H9 (cell line): Measurements from ENCODE around the gene PTEN. TPM values are rescaled to one million over a fixed set of nuclear protein-coding genes. Genes with fewer than 3 reads are reported as not detected.

Source experiments
- DNase-seq: peaks from one replicate; pipeline ENCODE4 v3.0.0-alpha.2; 2017
- H2AFZ ChIP-seq: one replicate; pipeline ENCODE4 v1.6.1; 2013; ENCODE audit warnings: mild to moderate bottlenecking, low read length, control low read depth, moderate library complexity
- H2AK5ac ChIP-seq: 2 replicates; pipeline ENCODE4 v1.6.1; 2013; ENCODE audit warnings: low read length, control low read depth, mixed read lengths; ENCODE audit not compliant: insufficient read length
- H2BK120ac ChIP-seq: one replicate; pipeline ENCODE4 v1.6.1; 2013; ENCODE audit warnings: low read depth, mild to moderate bottlenecking, low read length, control low read depth, inconsistent platforms; ENCODE audit not compliant: poor library complexity, severe bottlenecking
- H2BK12ac ChIP-seq: 2 replicates; pipeline ENCODE4 v1.6.1; 2013; ENCODE audit warnings: low read length, control low read depth, mixed read lengths, low read depth; ENCODE audit not compliant: insufficient read length
- H2BK15ac ChIP-seq: 2 replicates; pipeline ENCODE4 v1.6.1; 2013; ENCODE audit warnings: low read depth, low read length, control low read depth
- H2BK20ac ChIP-seq: one replicate; pipeline ENCODE4 v1.6.1; 2013; ENCODE audit warnings: low read depth, mild to moderate bottlenecking, low read length, control low read depth, inconsistent platforms; ENCODE audit not compliant: poor library complexity, severe bottlenecking
- H2BK5ac ChIP-seq: 2 replicates; pipeline ENCODE4 v1.6.1; 2013; ENCODE audit warnings: low read length, control low read depth, mixed read lengths; ENCODE audit not compliant: insufficient read length
- H3K14ac ChIP-seq: 2 replicates; pipeline ENCODE4 v1.6.1; 2013; ENCODE audit warnings: low read length, control low read depth; ENCODE audit not compliant: insufficient read depth
- H3K18ac ChIP-seq: 2 replicates; pipeline ENCODE4 v1.6.1; 2013; ENCODE audit warnings: low read depth, mild to moderate bottlenecking, mixed read lengths, low read length, control low read depth; ENCODE audit not compliant: insufficient read length
- H3K23ac ChIP-seq: 2 replicates; pipeline ENCODE4 v1.6.1; 2013; ENCODE audit warnings: low read length, control low read depth, mixed read lengths, low read depth; ENCODE audit not compliant: insufficient read length
- H3K23me2 ChIP-seq: 2 replicates; pipeline ENCODE4 v1.6.1; 2013; ENCODE audit warnings: low read depth, mild to moderate bottlenecking, mixed read lengths, low read length, control low read depth; ENCODE audit not compliant: insufficient read length, poor library complexity, severe bottlenecking
- H3K27ac ChIP-seq: 2 replicates; pipeline ENCODE4 v1.5.1; 2013; ENCODE audit warnings: low read length, control low read depth, mixed read lengths, low read depth; ENCODE audit not compliant: insufficient read length
- H3K27me3 ChIP-seq: 2 replicates; pipeline ENCODE4 v1.6.1; 2013; ENCODE audit warnings: low read length, control low read depth, inconsistent platforms; ENCODE audit not compliant: insufficient read depth
- H3K4ac ChIP-seq: 2 replicates; pipeline ENCODE4 v1.6.1; 2013; ENCODE audit warnings: low read depth, mild to moderate bottlenecking, control low read depth, inconsistent platforms, low read length, moderate library complexity
- H3K4me1 ChIP-seq: 2 replicates; pipeline ENCODE4 v1.6.1; 2013; ENCODE audit warnings: low read length, control low read depth, inconsistent platforms; ENCODE audit not compliant: insufficient read depth
- H3K4me2 ChIP-seq: 2 replicates; pipeline ENCODE4 v1.6.1; 2013; ENCODE audit warnings: low read length, control low read depth, mixed read lengths; ENCODE audit not compliant: insufficient read length, insufficient read depth
- H3K56ac ChIP-seq: 2 replicates; pipeline ENCODE4 v1.6.1; 2013; ENCODE audit warnings: low read depth, mild to moderate bottlenecking, mixed read lengths, low read length, control low read depth; ENCODE audit not compliant: insufficient read length
- H3K79me1 ChIP-seq: 2 replicates; pipeline ENCODE4 v1.6.1; 2013; ENCODE audit warnings: low read depth, mild to moderate bottlenecking, moderate library complexity, low read length, control low read depth, inconsistent platforms; ENCODE audit not compliant: insufficient read depth, poor library complexity, severe bottlenecking
- H3K79me2 ChIP-seq: 2 replicates; pipeline ENCODE4 v1.6.1; 2013; ENCODE audit warnings: low read length, control low read depth, inconsistent platforms; ENCODE audit not compliant: insufficient read depth
- H3K9ac ChIP-seq: 2 replicates; pipeline ENCODE4 v1.6.1; 2013; ENCODE audit warnings: low read length, control low read depth, mixed read lengths; ENCODE audit not compliant: insufficient read length; ENCODE audit errors: extremely low read depth
- H3K9me3 ChIP-seq: one replicate; pipeline ENCODE4 v1.6.1; 2013; ENCODE audit warnings: low read depth, low read length, inconsistent platforms; ENCODE audit not compliant: control insufficient read depth
- H3T11ph ChIP-seq: one replicate; pipeline ENCODE4 v1.6.1; 2013; ENCODE audit warnings: mild to moderate bottlenecking, low read length, control low read depth, inconsistent platforms
- H4K20me1 ChIP-seq: one replicate; pipeline ENCODE4 v1.6.1; 2013; ENCODE audit not compliant: control insufficient read depth, insufficient read length, insufficient read depth
- H4K5ac ChIP-seq: 2 replicates; pipeline ENCODE4 v1.6.1; 2013; ENCODE audit warnings: low read depth, mild to moderate bottlenecking, mixed read lengths, low read length, control low read depth; ENCODE audit not compliant: insufficient read length
- H4K8ac ChIP-seq: replicated peaks from 2 replicates; pipeline ENCODE4 v1.6.1; 2013; ENCODE audit warnings: low read length, control low read depth, mixed read lengths, low read depth; ENCODE audit not compliant: insufficient read length
- H4K91ac ChIP-seq: 2 replicates; pipeline ENCODE4 v1.6.1; 2013; ENCODE audit warnings: low read depth, mild to moderate bottlenecking, moderate library complexity, mixed read lengths, low read length, control low read depth; ENCODE audit not compliant: insufficient read length
- H3K27ac Mint-ChIP-seq, 3 experiments: 2 replicates in 2 of 3; 3 replicates in 1 of 3; pipeline ENCODE4 v1.8.0; 2020 to 2021; ENCODE audit warnings: mixed read lengths in 3 of 3, mild to moderate bottlenecking in 1 of 3, moderate library complexity in 1 of 3
- H3K27me3 Mint-ChIP-seq: 2 replicates; pipeline ENCODE4 v1.8.0; 2021; ENCODE audit warnings: low read depth, mild to moderate bottlenecking, moderate library complexity, mixed read lengths
- H3K36me3 Mint-ChIP-seq, 3 experiments: 2 replicates in 2 of 3; 3 replicates in 1 of 3; pipeline ENCODE4 v1.8.0; 2020 to 2021; ENCODE audit warnings: low read depth in 3 of 3, mixed read lengths in 3 of 3; ENCODE audit not compliant: insufficient read depth in 1 of 3
- H3K4me1 Mint-ChIP-seq, 2 experiments: 2 replicates each; pipeline ENCODE4 v1.8.0; 2020; ENCODE audit warnings: mixed read lengths in 2 of 2
- H3K4me3 Mint-ChIP-seq, 2 experiments: 2 replicates in 1 of 2; 3 replicates in 1 of 2; pipeline ENCODE4 v1.8.0; 2020 to 2021; ENCODE audit warnings: mild to moderate bottlenecking in 2 of 2, mixed read lengths in 2 of 2, moderate library complexity in 1 of 2
- H3K9me3 Mint-ChIP-seq, 2 experiments: 2 replicates in 1 of 2; 3 replicates in 1 of 2; pipeline ENCODE4 v1.8.0; 2020; ENCODE audit warnings: mild to moderate bottlenecking in 2 of 2, mixed read lengths in 2 of 2, moderate library complexity in 1 of 2
- CTCF ChIP-seq: fragments of 200-600 bp; sonication (generic); conservative IDR thresholded peaks from 3 replicates; pipeline ENCODE4 v1.8.0; 2021; ENCODE audit warnings: antibody characterized with exemption, mild to moderate bottlenecking
- WGBS: extraction: QIAGEN DNeasy Blood & Tissue Kit; methylation state at CpG from one replicate; pipeline ENCODE4 v1.1.7; 2013; ENCODE audit warnings: missing lambda C conversion rate, low lambda C conversion rate, mixed read lengths; ENCODE audit not compliant: insufficient read length; ENCODE audit errors: extremely low coverage; 5-methylcytosine and 5-hydroxymethylcytosine counted together
- total RNA-seq: library from RNA; stranded (reverse); gene quantifications from 2 replicates; pipeline ENCODE4 v1.2.1, GENCODE V29; 2021

PTEN gene
- total RNA-seq, 1 experiment from 2014 or later, result 52.8 TPM

GRCh38 chr10:87983716-87984115, 120.3 kb downstream of the PTEN start:
- Mint-ChIP-seq H3K27me3 (no peaks in the 10 kb centered on the region), H3K4me3 (no peak overlapping the region), H3K9me3 (no peaks in the 10 kb centered on the region), H3K27ac (no peak overlapping the region), H3K4me1 (peaks cover 5 to 6% of the 10 kb centered on the region in 2 experiments), H3K36me3 (0 out of 7 replicates have a peak, but pooled peaks cover 0 to 3% (median 0%) of the 10 kb centered on the region in 3 experiments)
- H2BK20ac ChIP-seq, result no peak overlapping the region
- H3K9ac ChIP-seq, result no peak overlapping the region
- H3K18ac ChIP-seq, result no peak overlapping the region
- no peak overlapping the region for H2BK12ac ChIP-seq
- H2BK5ac ChIP-seq, result no peak overlapping the region
- no peak overlapping the region for H4K91ac ChIP-seq
- no peak for TF ChIP-seq CTCF
- H3K79me1 ChIP-seq, result no peaks in the 10 kb centered on the region
- H2BK15ac ChIP-seq, result no peak overlapping the region
- no peak overlapping the region for H3K27ac ChIP-seq
- no peaks in the 10 kb centered on the region for H4K20me1 ChIP-seq
- H3K56ac ChIP-seq, result no peak overlapping the region
- no peak overlapping the region for H3K4me2 ChIP-seq
- no peak overlapping the region for H3K14ac ChIP-seq
- no peak overlapping the region for H2BK120ac ChIP-seq
- no peaks in the 10 kb centered on the region for H3K9me3 ChIP-seq
- no peak overlapping the region for H2AK5ac ChIP-seq
- H4K5ac ChIP-seq, result no peak overlapping the region
- no peaks in the 10 kb centered on the region for H3K79me2 ChIP-seq
- H3K23ac ChIP-seq, result no peak overlapping the region
- WGBS, result no CpG with 5 or more reads among the region's 2 CpGs
- no peak overlapping the region for H4K8ac ChIP-seq
- DNase-seq, result no peak
- H3K4ac ChIP-seq, result no peak overlapping the region
- no peaks in the 10 kb centered on the region for H3K27me3 ChIP-seq
- H3K23me2 ChIP-seq, result no peaks in the 10 kb centered on the region
- H3K4me1 ChIP-seq, result no peaks in the 10 kb centered on the region; the same call in 1 of the 2 replicates
- H2AFZ ChIP-seq, result no peak overlapping the region
- no peak overlapping the region for H3T11ph ChIP-seq
